Panc1 (cell line): Measurements from ENCODE around the gene ZHX3.

Experiments
- CTCF ChIP-seq: fragments of 450-650 bp; IDR thresholded peaks from 2 replicates; pipeline ENCODE4 v1.5.1; 2017; ENCODE audit warnings: mild to moderate bottlenecking
- POLR2AphosphoS5 ChIP-seq: IDR thresholded peaks from 2 replicates; pipeline ENCODE4 v1.6.1; 2012; ENCODE audit warnings: mild to moderate bottlenecking, low read depth, low read length, moderate library complexity
- SIN3A ChIP-seq: IDR thresholded peaks from 2 replicates; pipeline ENCODE4 v1.6.1; 2012; ENCODE audit warnings: low read depth, mild to moderate bottlenecking, low read length, moderate library complexity, borderline replicate concordance; ENCODE audit not compliant: insufficient read depth

GRCh38 chr20:41183391-41183790, 134.1 kb downstream of the ZHX3 start:
- no peak for TF ChIP-seq SIN3A
- TF ChIP-seq CTCF: no peak
- TF ChIP-seq POLR2AphosphoS5: no peak
